Heart left ventricle (tissue), 13 donors: ENCODE measurements around the gene CKM.

Source experiments
- CTCF ChIP-seq, 12 donors: fragments of 200-600 bp; sonication (generic) in 4 of 12; IDR thresholded peaks; one replicate each; pipeline versions ENCODE4 v1.5.0 to v1.8.0; 2018 to 2022; ENCODE audit warnings: antibody characterized with exemption in 12 of 12, mild to moderate bottlenecking in 5 of 12
- POLR2A ChIP-seq, 2 donors: fragments of 450-650 bp; IDR thresholded peaks; one replicate each; pipeline ENCODE4 v1.6.1; 2017; ENCODE audit warnings: antibody characterized with exemption in 2 of 2, mild to moderate bottlenecking in 2 of 2, moderate library complexity in 2 of 2
- donor health status: ischemic (EF 13 %, LVEDD 7.1; RV severe dilation, severe dysfunction).
- donor health status: DM: no; HTN: yes; CAD: no.
- donor health status: DM: no; HTN: no; CAD: no.
- donor health status: ischemic (EF 25% LVEDD 6.9; RV normal size, moderate dysfunction).
- donor health status: ischemic (EF 25% LVEDD 5.7; RV mildly dilated, moderate dysfunction).
- donor health status: ischemic (EF 35%, LVEDD 5.7; RV mildly dilated, moderate dysfunction).
- donor health status: nonischemic (EF 11% LVEDD 7.7; RV severe dilation, severe dysfunction).
- donor health status: DM: yes; HTN: yes; CAD: no.
- donor health status: PGD.
- donor health status: ischemic (EF 29% LVEDD 5.4; RV normal size, mild dysfunction).
- donor health status: nonischemic (EF 23%, LVEDD 6.1; RV moderate dilation, normal function).

DNA sequence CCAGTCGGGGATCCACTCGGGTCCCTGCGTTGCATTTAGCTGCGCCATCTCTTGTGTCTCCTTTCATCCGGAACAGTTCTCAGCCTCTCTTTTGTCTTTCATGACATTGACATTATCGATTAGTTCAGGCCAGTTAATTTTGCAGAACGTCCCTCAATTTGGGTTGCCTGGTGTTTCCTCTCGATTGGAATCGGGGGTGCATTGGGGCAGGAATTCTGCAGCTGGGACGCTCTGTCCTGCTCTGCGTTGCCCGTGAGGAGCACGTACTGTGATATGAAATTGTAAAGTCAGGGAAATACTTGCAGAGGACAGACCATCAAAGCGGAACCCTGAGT lies 49.2 kb downstream of the CKM start:
- TF ChIP-seq CTCF (IDR thresholded peaks at IDR 0.05) (no peak), POLR2A (IDR thresholded peaks at IDR 0.05) (no peak)
